ENCODE measurements around the gene TAB2. TPM values are rescaled to one million over a fixed set of nuclear protein-coding genes. Genes with fewer than 3 reads are reported as not detected.

The TAB2 gene
- total and polyA plus RNA-seq, 2 donors (not counting 1 experiment from before 2014, with no cell fraction given), result 31.6 to 88.5 TPM

DNA sequence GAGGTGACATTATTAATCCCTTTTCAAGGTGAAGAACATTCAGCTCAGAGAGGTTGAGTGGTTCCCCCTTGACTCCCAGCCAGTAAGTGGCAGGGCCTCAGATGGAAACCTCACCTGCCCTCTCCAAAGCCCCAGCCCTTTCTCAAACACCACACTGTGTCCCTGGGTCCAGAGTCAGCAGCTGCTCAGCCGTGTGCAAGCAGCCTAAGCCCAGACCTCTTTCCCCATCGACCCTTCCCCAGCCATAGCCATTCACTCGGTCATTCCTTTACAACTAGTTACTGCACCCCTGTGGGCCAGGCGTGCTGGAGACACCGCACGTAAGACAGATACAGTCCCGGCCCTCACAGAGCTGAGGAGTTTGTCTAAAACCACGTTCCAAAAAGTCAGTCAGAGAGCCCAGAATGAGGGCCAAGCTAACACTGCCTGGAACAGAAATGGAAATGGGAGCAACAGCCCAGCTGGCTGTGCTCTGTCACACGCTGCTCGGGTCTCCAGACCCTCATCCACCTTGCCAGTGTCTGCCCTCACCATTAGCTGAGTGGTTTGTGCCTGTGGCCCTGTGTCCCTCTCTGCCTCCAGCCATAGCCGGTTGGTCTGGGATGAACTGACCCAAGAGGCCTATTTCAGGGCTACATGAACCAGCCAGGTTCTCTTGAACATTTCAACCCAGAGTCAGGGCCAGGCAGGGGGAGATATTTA lies 137.7 kb downstream of the TAB2 start:
- 90% methylated on average over 10 of the region's 11 CpGs for WGBS (ENCODE audit: insufficient coverage)
- Histone ChIP-seq H3K4me3 (ENCODE audit: control extremely low read depth in 1 of 5, extremely low read depth in 1 of 5, insufficient read depth in 1 of 5, low read depth in 2 of 5, low read length in 4 of 5) (no peak overlapping the region), H3K79me2 (ENCODE audit: control insufficient read depth, insufficient read depth, low read length) (peaks cover 49% of the 10 kb centered on the region), H3K27me3 (replicated peaks in 1 of 4; ENCODE audit: control extremely low read depth in 1 of 4, control insufficient read depth in 3 of 4, insufficient read depth in 4 of 4, low read length in 3 of 4) (no peaks in the 10 kb centered on the region), H3K9ac (ENCODE audit: low read length) (no peak overlapping the region), H3K4me1 (ENCODE audit: control insufficient read depth in 2 of 2, insufficient read depth in 2 of 2, low read length in 2 of 2) (no peaks in the 10 kb centered on the region), H3K27ac (ENCODE audit: low read length in 2 of 2) (peak overlapping the region; percentile 12 to 55), H2AFZ (ENCODE audit: insufficient read depth, low read depth, low read length, poor library complexity, severe bottlenecking) (no peak overlapping the region), H3K9me3 (ENCODE audit: control extremely low read depth in 1 of 3, control insufficient read depth in 2 of 3, insufficient read depth in 1 of 3, low read length in 2 of 3) (peaks cover 0 to 6% (median 0%) of the 10 kb centered on the region in 3 donors), H3K36me3 (replicated peaks in 1 of 2; ENCODE audit: control extremely low read depth in 1 of 2, control insufficient read depth in 1 of 2, extremely low read depth in 1 of 2, insufficient read depth in 2 of 2, low read length in 1 of 2) (peaks cover 10 to 88% of the 10 kb centered on the region in 2 experiments), H4K20me1 (ENCODE audit: control insufficient read depth, insufficient read depth, low read length, poor library complexity, severe bottlenecking) (peaks cover 36% of the 10 kb centered on the region), H3K4me2 (replicated peaks; ENCODE audit: low read depth, low read length, poor library complexity, severe bottlenecking) (no peak overlapping the region)
- no peak overlapping the region for H3K4me3 Mint-ChIP-seq
- H3K27me3 Mint-ChIP-seq, result no peaks in the 10 kb centered on the region
- intact Hi-C loops (cut with micrococcal nuclease), result no loop called here
- DNase-seq (no peak), ATAC-seq (ENCODE audit: low read depth) (no peak)
- CTCF ChIA-PET, result interaction anchor here (1.7 to 3.5 kb wide), 3 partner anchors 9 to 62 kb away, joined by 3 to 14 read pairs (median 7); no protein-coding TSS in a partner anchor
- peaks cover 11% of the 10 kb centered on the region for H3K4me1 Mint-ChIP-seq
- POLR2A ChIA-PET, result interaction anchor here (0.9 kb wide), 1 partner anchor 28 kb away, joined by 4 read pairs; no protein-coding TSS in a partner anchor
- no peaks in the 10 kb centered on the region for H3K9me3 Mint-ChIP-seq (ENCODE audit: insufficient read depth)
- TF ChIP-seq CTCF (IDR thresholded peaks at IDR 0.05) (no peak), EZH2 (IDR thresholded peaks at IDR 0.05; ENCODE audit: borderline replicate concordance, insufficient read depth, low read depth, low read length, poor library complexity, severe bottlenecking) (no peak)
- peak overlapping the region; percentile 64 for H3K27ac Mint-ChIP-seq
